SK-N-SH treated with all-trans-retinoic acid at 6 μM for 48 hours (cell line): Measurements from ENCODE around the gene CKM.

Experiments
- ATAC-seq: fragments of 200-7000 bp; cut with Tn5 transposase; 3 replicates; pipeline ENCODE4 v1.9.1; 2020; ENCODE audit warnings: mild to moderate bottlenecking, moderate library complexity
- ARNTL ChIP-seq: fragments of 450-650 bp; formaldehyde crosslinking; IDR thresholded peaks from 2 replicates; pipeline ENCODE4 v1.5.0; 2020; ENCODE audit warnings: low read depth, mild to moderate bottlenecking, moderate library complexity, borderline replicate concordance
- BACH2 ChIP-seq: fragments of 250-450 bp; sonication (Bioruptor Pico); IDR thresholded peaks from 2 replicates; pipeline ENCODE4 v1.9.0; 2021; ENCODE audit warnings: mild to moderate bottlenecking, borderline replicate concordance
- CSDC2 ChIP-seq: fragments of 250-450 bp; sonication (Bioruptor Pico); IDR thresholded peaks from 2 replicates; pipeline ENCODE4 v1.5.0; 2020; ENCODE audit warnings: mild to moderate bottlenecking, moderate library complexity
- ESRRG ChIP-seq: fragments of 250-450 bp; sonication (Bioruptor Pico); IDR thresholded peaks from 2 replicates; pipeline ENCODE4 v1.6.1; 2021; ENCODE audit warnings: mild to moderate bottlenecking
- GLIS3 ChIP-seq: fragments of 250-450 bp; sonication (Bioruptor Pico); IDR thresholded peaks from 2 replicates; pipeline ENCODE4 v1.5.0; 2020; ENCODE audit warnings: mild to moderate bottlenecking, moderate library complexity
- OSR1 ChIP-seq: fragments of 250-450 bp; sonication (Bioruptor Pico); IDR thresholded peaks from 2 replicates; pipeline ENCODE4 v1.8.0; 2022; ENCODE audit warnings: moderate library complexity, mild to moderate bottlenecking, inconsistent platforms
- PPARA ChIP-seq: fragments of 250-450 bp; sonication (Bioruptor Pico); IDR thresholded peaks from 2 replicates; pipeline ENCODE4 v1.5.0; 2020; ENCODE audit warnings: mild to moderate bottlenecking, borderline replicate concordance
- RARB ChIP-seq: fragments of 250-450 bp; sonication (Bioruptor Pico); IDR thresholded peaks from 2 replicates; pipeline ENCODE4 v1.8.0; 2021; ENCODE audit warnings: mild to moderate bottlenecking, moderate library complexity
- SNAI2 ChIP-seq: fragments of 250-450 bp; sonication (Bioruptor Pico); IDR thresholded peaks from 2 replicates; pipeline ENCODE4 v1.5.0; 2020; ENCODE audit warnings: mild to moderate bottlenecking, moderate library complexity
- TCF4 ChIP-seq: fragments of 250-450 bp; sonication (Bioruptor Pico); IDR thresholded peaks from 2 replicates; pipeline ENCODE4 v1.8.0; 2021; ENCODE audit warnings: mild to moderate bottlenecking, moderate library complexity, borderline replicate concordance
- TOX ChIP-seq: fragments of 250-450 bp; sonication (Bioruptor Pico); IDR thresholded peaks from 2 replicates; pipeline ENCODE4 v1.8.0; 2021; ENCODE audit warnings: mild to moderate bottlenecking, moderate library complexity, borderline replicate concordance
- ZC3H10 ChIP-seq: fragments of 250-450 bp; sonication (Bioruptor Pico); IDR thresholded peaks from 2 replicates; pipeline ENCODE4 v1.5.1; 2021; ENCODE audit warnings: mild to moderate bottlenecking, moderate library complexity
- ZFP3 ChIP-seq: fragments of 250-450 bp; sonication (Bioruptor Pico); IDR thresholded peaks from 2 replicates; pipeline ENCODE4 v1.5.0; 2020; ENCODE audit warnings: mild to moderate bottlenecking, moderate library complexity
- ZFP30 ChIP-seq: fragments of 450-650 bp; formaldehyde crosslinking; IDR thresholded peaks from 2 replicates; pipeline ENCODE4 v1.5.0; 2022; ENCODE audit warnings: mild to moderate bottlenecking, moderate library complexity
- ZNF565 ChIP-seq: fragments of 450-650 bp; formaldehyde crosslinking; conservative IDR thresholded peaks from 2 replicates; pipeline ENCODE4 v1.5.0; 2020; ENCODE audit warnings: low read depth, mild to moderate bottlenecking, moderate library complexity
- ZNF70 ChIP-seq: fragments of 450-650 bp; formaldehyde crosslinking; IDR thresholded peaks from 2 replicates; pipeline ENCODE4 v1.5.0; 2020; ENCODE audit warnings: mild to moderate bottlenecking, moderate library complexity
- TF ChIP-seq, protein P1 (sequence below): fragments of 250-450 bp; sonication (Bioruptor Pico); IDR thresholded peaks from 2 replicates; pipeline ENCODE4 v1.5.1; 2020; ENCODE audit warnings: low read depth, mild to moderate bottlenecking, moderate library complexity
- TF ChIP-seq, protein P2 (sequence below): fragments of 250-450 bp; sonication (Bioruptor Pico); IDR thresholded peaks from 2 replicates; pipeline ENCODE4 v1.8.0; 2021; ENCODE audit warnings: low read depth, mild to moderate bottlenecking, moderate library complexity, borderline replicate concordance
- TF ChIP-seq, protein P3 (sequence below): fragments of 250-450 bp; sonication (Bioruptor Pico); IDR thresholded peaks from 2 replicates; pipeline ENCODE4 v1.5.0; 2020; ENCODE audit warnings: mild to moderate bottlenecking, moderate library complexity
- TF ChIP-seq, protein P4 (sequence below): fragments of 250-450 bp; sonication (Bioruptor Pico); IDR thresholded peaks from 2 replicates; pipeline ENCODE4 v1.8.0; 2020; ENCODE audit warnings: mild to moderate bottlenecking, moderate library complexity, borderline replicate concordance
- TF ChIP-seq, protein P5 (sequence below): fragments of 250-450 bp; sonication (Bioruptor Pico); IDR thresholded peaks from 2 replicates; pipeline ENCODE4 v1.5.1; 2021; ENCODE audit warnings: mild to moderate bottlenecking, moderate library complexity

The CKM gene

DNA sequence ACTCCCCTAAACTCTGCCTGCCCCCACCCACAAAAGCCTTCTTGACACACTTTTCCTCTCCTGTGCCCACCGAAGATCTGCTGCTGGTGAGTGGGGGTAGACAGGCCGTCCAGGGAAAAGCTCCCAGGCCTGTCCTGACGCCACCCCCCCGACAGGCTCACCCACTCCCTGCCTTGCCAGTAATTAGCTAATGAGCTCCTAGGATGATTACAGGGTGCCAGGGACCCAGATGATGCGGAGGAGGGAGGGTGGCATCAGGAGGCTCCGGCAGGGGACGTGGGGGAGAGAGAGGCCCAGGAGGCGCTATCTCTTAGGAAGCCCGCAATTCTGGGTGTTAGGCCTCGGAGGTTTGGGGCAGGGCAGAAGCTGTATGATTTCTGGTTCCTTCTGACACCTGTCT, 44.6 kb downstream of the CKM start:
- ATAC-seq, result no peak
- TF ChIP-seq ARNTL (CRISPR knock-in tag) (no peak), TOX (no peak), GLIS3 (CRISPR knock-in tag) (no peak), ZNF565 (no peak), ESRRG (CRISPR knock-in tag) (no peak), RARB (no peak), OSR1 (no peak), BACH2 (no peak), ZFP3 (no peak), PPARA (CRISPR knock-in tag) (no peak), SNAI2 (CRISPR knock-in tag) (no peak), CSDC2 (CRISPR knock-in tag) (no peak), TCF4 (CRISPR knock-in tag) (no peak), ZC3H10 (CRISPR knock-in tag) (no peak), ZNF70 (CRISPR knock-in tag) (no peak)
- TF ChIP-seq, protein P1, sequence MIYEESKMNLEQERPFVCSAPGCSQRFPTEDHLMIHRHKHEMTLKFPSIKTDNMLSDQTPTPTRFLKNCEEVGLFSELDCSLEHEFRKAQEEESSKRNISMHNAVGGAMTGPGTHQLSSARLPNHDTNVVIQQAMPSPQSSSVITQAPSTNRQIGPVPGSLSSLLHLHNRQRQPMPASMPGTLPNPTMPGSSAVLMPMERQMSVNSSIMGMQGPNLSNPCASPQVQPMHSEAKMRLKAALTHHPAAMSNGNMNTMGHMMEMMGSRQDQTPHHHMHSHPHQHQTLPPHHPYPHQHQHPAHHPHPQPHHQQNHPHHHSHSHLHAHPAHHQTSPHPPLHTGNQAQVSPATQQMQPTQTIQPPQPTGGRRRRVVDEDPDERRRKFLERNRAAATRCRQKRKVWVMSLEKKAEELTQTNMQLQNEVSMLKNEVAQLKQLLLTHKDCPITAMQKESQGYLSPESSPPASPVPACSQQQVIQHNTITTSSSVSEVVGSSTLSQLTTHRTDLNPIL (CRISPR knock-in tag), result no peak
- TF ChIP-seq, protein P2, sequence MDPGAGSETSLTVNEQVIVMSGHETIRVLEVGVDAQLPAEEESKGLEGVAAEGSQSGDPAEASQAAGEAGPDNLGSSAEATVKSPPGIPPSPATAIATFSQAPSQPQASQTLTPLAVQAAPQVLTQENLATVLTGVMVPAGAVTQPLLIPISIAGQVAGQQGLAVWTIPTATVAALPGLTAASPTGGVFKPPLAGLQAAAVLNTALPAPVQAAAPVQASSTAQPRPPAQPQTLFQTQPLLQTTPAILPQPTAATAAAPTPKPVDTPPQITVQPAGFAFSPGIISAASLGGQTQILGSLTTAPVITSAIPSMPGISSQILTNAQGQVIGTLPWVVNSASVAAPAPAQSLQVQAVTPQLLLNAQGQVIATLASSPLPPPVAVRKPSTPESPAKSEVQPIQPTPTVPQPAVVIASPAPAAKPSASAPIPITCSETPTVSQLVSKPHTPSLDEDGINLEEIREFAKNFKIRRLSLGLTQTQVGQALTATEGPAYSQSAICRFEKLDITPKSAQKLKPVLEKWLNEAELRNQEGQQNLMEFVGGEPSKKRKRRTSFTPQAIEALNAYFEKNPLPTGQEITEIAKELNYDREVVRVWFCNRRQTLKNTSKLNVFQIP, result no peak
- TF ChIP-seq, protein P3, sequence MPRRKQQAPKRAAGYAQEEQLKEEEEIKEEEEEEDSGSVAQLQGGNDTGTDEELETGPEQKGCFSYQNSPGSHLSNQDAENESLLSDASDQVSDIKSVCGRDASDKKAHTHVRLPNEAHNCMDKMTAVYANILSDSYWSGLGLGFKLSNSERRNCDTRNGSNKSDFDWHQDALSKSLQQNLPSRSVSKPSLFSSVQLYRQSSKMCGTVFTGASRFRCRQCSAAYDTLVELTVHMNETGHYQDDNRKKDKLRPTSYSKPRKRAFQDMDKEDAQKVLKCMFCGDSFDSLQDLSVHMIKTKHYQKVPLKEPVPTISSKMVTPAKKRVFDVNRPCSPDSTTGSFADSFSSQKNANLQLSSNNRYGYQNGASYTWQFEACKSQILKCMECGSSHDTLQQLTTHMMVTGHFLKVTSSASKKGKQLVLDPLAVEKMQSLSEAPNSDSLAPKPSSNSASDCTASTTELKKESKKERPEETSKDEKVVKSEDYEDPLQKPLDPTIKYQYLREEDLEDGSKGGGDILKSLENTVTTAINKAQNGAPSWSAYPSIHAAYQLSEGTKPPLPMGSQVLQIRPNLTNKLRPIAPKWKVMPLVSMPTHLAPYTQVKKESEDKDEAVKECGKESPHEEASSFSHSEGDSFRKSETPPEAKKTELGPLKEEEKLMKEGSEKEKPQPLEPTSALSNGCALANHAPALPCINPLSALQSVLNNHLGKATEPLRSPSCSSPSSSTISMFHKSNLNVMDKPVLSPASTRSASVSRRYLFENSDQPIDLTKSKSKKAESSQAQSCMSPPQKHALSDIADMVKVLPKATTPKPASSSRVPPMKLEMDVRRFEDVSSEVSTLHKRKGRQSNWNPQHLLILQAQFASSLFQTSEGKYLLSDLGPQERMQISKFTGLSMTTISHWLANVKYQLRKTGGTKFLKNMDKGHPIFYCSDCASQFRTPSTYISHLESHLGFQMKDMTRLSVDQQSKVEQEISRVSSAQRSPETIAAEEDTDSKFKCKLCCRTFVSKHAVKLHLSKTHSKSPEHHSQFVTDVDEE, result no peak
- TF ChIP-seq, protein P4, sequence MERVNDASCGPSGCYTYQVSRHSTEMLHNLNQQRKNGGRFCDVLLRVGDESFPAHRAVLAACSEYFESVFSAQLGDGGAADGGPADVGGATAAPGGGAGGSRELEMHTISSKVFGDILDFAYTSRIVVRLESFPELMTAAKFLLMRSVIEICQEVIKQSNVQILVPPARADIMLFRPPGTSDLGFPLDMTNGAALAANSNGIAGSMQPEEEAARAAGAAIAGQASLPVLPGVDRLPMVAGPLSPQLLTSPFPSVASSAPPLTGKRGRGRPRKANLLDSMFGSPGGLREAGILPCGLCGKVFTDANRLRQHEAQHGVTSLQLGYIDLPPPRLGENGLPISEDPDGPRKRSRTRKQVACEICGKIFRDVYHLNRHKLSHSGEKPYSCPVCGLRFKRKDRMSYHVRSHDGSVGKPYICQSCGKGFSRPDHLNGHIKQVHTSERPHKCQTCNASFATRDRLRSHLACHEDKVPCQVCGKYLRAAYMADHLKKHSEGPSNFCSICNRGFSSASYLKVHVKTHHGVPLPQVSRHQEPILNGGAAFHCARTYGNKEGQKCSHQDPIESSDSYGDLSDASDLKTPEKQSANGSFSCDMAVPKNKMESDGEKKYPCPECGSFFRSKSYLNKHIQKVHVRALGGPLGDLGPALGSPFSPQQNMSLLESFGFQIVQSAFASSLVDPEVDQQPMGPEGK (CRISPR knock-in tag), result no peak
- TF ChIP-seq, protein P5, sequence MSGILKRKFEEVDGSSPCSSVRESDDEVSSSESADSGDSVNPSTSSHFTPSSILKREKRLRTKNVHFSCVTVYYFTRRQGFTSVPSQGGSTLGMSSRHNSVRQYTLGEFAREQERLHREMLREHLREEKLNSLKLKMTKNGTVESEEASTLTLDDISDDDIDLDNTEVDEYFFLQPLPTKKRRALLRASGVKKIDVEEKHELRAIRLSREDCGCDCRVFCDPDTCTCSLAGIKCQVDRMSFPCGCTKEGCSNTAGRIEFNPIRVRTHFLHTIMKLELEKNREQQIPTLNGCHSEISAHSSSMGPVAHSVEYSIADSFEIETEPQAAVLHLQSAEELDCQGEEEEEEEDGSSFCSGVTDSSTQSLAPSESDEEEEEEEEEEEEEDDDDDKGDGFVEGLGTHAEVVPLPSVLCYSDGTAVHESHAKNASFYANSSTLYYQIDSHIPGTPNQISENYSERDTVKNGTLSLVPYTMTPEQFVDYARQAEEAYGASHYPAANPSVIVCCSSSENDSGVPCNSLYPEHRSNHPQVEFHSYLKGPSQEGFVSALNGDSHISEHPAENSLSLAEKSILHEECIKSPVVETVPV (CRISPR knock-in tag), result no peak

DNA sequence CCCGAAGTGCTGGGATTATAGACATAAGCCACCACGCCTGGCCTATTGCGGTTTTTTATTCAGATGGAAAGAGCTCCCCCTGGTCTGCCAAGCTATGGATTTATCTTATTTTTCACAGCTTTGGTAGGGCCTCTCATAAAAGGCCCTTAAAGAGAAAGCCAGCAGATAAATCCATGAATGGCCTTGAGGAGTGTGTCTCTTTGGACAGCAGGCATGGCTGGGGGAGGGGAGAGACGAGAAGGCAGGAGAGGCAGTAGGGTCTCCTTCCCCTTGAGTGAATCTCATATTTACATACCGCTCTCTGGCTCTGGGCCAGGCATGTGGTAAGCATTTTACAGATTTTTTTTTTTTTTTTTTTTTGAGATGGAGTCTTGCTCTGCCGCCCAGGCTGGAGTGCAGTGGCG, 46.4 kb downstream of the CKM start:
- TF ChIP-seq ZFP3 (no peak), ZNF70 (CRISPR knock-in tag) (no peak), CSDC2 (CRISPR knock-in tag) (no peak), ZFP30 (CRISPR knock-in tag) (no peak), BACH2 (no peak)
- peak; percentile 23; the same call in 1 of the 3 replicates for ATAC-seq

DNA sequence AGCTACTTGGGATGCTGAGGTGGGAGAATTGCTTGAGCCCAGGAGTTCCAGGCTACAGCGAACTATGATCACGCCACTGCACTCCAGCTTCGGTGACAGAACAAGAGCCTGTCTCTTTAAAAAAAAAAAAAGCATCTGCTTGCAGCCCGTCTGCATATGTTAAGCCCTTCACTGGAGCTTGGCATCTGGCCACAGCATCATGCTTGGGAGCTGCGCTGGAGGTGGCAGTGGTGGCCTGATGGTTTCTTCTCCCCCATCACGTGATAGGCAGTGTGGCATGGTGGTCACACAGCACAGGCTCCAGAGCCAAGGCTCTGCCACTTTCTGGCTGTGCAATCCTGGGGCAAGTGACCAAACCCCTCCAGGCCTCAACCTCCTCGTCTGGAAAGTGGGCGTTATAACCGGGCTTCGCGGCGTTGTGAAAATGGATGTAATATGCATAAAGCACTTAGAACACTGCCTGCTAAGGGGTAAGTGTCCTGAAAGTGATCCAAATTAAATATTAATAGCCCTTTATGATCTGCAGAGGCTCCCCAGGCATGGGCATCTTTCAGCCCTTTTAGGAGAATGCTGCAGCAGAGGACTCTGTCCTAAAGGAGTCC, 47.2 kb downstream of the CKM start:
- TF ChIP-seq, protein P1 (CRISPR knock-in tag), result no peak
- TF ChIP-seq ZNF70 (CRISPR knock-in tag), result peak; percentile 54
- peak; percentile 55; the same call in 2 of the 3 replicates for ATAC-seq
